A673 (cell line): ENCODE results near the gene LMAN2.
"Not testable (repeated sequence)": the region's sequence is repeated elsewhere in the genome, so short reads cannot be mapped to it uniquely, and the experiment has no call there.

ENCODE experiments used
- EZH2 ChIP-seq: fragments of 200-600 bp; sonication (generic); IDR thresholded peaks from 2 replicates; pipeline ENCODE4 v1.6.1; 2017; ENCODE audit warnings: borderline replicate concordance, low read depth, mild to moderate bottlenecking, mixed read lengths, antibody characterized with exemption, low read length; ENCODE audit not compliant: poor library complexity, severe bottlenecking
- TF ChIP-seq, protein P1 (sequence below): fragments of 300-800, 200-600 bp; sonication (generic); conservative IDR thresholded peaks from 2 replicates; pipeline ENCODE4 v1.5.1; 2017; ENCODE audit warnings: low read depth, mild to moderate bottlenecking, antibody characterized with exemption, low read length, moderate library complexity, mixed read lengths

DNA sequence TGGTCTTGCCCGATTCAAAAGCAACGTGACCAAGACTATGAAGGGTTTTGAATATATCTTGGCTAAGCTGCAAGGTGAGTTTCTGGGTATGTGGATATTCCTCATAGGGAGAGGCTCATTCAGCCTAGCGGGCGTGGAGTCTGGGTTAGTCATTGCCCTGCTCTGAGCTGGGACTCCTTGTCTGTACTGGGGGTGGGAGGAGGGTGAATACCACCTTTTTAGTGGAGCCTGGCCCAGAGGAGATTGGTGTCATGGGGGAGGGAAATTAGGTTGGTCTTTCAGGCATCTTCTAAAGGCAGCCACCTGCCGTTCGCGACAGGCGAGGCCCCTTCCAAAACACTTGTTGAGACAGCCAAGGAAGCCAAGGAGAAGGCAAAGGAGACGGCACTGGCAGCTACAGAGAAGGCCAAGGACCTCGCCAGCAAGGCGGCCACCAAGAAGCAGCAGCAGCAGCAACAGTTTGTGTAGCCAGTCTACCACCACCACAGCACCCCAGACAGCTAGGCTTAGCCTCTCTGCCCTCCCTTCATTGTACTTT, 45.3 kb downstream of the LMAN2 start:
- TF ChIP-seq, protein P1, sequence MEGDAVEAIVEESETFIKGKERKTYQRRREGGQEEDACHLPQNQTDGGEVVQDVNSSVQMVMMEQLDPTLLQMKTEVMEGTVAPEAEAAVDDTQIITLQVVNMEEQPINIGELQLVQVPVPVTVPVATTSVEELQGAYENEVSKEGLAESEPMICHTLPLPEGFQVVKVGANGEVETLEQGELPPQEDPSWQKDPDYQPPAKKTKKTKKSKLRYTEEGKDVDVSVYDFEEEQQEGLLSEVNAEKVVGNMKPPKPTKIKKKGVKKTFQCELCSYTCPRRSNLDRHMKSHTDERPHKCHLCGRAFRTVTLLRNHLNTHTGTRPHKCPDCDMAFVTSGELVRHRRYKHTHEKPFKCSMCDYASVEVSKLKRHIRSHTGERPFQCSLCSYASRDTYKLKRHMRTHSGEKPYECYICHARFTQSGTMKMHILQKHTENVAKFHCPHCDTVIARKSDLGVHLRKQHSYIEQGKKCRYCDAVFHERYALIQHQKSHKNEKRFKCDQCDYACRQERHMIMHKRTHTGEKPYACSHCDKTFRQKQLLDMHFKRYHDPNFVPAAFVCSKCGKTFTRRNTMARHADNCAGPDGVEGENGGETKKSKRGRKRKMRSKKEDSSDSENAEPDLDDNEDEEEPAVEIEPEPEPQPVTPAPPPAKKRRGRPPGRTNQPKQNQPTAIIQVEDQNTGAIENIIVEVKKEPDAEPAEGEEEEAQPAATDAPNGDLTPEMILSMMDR = not testable (repeated sequence)
- TF ChIP-seq EZH2 = not testable (repeated sequence)
